NB4 (cell line): ENCODE data around the gene HOXC13.

Experiments
- MYC ChIP-seq: IDR thresholded peaks from 2 replicates; pipeline ENCODE4 v1.6.1; 2011; ENCODE audit warnings: low read depth, low read length
- POLR2A ChIP-seq: IDR thresholded peaks from 2 replicates; pipeline ENCODE4 v1.6.1; 2011; ENCODE audit warnings: mild to moderate bottlenecking; ENCODE audit not compliant: insufficient read length; ENCODE audit errors: extremely low read depth
- TF ChIP-seq, protein P1 (sequence below): IDR thresholded peaks from 2 replicates; pipeline ENCODE4 v1.6.1; 2011; ENCODE audit warnings: low read depth, low read length
- TF ChIP-seq, protein P2 (sequence below): IDR thresholded peaks from one replicate; pipeline ENCODE4 v1.5.1; 2012; ENCODE audit warnings: low read depth, low read length

DNA sequence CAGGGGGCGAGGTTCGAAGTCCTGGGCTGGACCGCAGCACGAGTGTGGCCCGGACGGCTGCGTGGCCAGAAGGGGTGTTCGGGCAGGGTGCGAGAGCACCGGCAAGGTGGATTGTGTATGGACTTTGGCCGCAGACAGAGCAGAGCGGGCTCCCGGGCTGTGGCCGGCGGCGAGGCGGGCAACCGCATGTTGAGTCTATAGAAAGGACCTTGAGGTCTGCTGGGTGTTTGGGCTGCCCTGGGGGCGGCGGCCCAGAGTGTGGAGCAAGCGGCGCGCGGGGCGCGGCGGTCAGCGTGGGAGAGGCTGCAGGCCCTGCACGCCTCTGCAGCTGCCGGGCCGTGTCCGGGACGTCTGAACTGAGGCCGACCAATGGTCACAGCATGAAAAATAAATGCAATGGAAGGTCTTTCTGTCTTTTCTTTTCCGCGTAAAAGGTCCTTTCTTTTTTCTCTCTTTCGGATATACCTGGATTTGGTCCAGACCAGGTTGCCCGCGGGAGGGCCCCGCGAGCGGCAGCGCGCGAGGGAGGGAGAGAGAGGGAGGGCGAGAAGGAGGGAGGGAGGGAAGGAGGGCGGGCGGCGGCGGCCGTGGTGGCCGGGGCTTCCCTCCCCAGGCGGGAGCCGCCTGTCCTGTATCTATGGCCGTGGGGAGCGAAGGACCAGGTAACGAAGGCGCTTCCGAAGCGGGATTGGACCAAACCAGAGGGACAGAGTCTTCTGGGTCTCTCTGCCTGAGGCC, 55.8 kb downstream of the HOXC13 start:
- TF ChIP-seq, protein P1, sequence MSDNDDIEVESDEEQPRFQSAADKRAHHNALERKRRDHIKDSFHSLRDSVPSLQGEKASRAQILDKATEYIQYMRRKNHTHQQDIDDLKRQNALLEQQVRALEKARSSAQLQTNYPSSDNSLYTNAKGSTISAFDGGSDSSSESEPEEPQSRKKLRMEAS = no peak
- TF ChIP-seq POLR2A (no peak), MYC (no peak)
- TF ChIP-seq, protein P2, sequence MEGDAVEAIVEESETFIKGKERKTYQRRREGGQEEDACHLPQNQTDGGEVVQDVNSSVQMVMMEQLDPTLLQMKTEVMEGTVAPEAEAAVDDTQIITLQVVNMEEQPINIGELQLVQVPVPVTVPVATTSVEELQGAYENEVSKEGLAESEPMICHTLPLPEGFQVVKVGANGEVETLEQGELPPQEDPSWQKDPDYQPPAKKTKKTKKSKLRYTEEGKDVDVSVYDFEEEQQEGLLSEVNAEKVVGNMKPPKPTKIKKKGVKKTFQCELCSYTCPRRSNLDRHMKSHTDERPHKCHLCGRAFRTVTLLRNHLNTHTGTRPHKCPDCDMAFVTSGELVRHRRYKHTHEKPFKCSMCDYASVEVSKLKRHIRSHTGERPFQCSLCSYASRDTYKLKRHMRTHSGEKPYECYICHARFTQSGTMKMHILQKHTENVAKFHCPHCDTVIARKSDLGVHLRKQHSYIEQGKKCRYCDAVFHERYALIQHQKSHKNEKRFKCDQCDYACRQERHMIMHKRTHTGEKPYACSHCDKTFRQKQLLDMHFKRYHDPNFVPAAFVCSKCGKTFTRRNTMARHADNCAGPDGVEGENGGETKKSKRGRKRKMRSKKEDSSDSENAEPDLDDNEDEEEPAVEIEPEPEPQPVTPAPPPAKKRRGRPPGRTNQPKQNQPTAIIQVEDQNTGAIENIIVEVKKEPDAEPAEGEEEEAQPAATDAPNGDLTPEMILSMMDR = no peak
